ENCODE measurements around the gene SLC4A1.

- TF ChIP-seq SPI1 (IDR thresholded peaks at IDR 0.05; ENCODE audit: low read depth, low read length) = no peak
- no peak for TF ChIP-seq POLR2A (IDR thresholded peaks at IDR 0.05; ENCODE audit: low read depth, low read length)
Observed at GRCh38 chr17:44260296-44260695, 7.6 kb downstream of the SLC4A1 start.

Data from GM12891 (cell line).